ENCODE data around the gene ATXN7.

The ATXN7 gene

DNA sequence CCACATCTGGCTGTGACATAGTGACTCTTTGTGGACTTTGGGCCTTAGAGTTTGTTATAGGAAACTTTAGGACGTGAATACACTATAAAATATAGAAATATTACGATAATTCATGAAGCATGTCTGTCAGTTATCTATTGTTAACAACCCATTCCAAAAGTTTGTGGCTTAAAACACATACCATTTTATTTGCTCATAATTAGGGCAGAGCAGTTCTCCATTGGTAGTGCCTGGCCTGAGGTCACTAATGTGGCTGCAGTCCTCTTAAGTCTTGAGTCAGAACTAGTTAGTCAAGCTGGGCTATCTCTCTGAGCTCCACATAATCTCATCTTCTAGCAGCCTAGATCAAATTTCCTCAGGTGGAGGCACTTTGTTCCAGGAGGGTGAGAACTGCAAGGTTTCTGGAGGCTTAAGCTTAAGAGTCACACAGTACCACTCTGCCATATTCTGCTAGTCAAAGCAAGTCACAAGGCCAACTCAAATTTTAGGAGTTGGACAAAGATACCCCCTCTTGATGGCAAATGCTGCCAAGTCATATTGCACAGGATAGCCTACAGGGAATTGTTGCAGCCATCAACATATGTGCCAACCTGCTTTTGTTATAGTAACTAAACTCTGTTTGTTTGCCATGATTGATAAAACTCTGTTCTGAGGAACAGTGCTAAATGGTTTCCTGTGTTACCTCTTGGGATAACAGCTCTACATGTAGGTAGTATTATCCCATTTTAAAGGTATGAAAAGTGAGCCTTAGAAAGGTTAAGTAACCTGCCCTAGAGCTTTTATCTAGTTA lies 8.7 kb downstream of the ATXN7 start:
- peak; percentile 35 for DNase-seq (ENCODE audit: extremely low read depth, low read depth)
- TF ChIP-seq, protein P1, sequence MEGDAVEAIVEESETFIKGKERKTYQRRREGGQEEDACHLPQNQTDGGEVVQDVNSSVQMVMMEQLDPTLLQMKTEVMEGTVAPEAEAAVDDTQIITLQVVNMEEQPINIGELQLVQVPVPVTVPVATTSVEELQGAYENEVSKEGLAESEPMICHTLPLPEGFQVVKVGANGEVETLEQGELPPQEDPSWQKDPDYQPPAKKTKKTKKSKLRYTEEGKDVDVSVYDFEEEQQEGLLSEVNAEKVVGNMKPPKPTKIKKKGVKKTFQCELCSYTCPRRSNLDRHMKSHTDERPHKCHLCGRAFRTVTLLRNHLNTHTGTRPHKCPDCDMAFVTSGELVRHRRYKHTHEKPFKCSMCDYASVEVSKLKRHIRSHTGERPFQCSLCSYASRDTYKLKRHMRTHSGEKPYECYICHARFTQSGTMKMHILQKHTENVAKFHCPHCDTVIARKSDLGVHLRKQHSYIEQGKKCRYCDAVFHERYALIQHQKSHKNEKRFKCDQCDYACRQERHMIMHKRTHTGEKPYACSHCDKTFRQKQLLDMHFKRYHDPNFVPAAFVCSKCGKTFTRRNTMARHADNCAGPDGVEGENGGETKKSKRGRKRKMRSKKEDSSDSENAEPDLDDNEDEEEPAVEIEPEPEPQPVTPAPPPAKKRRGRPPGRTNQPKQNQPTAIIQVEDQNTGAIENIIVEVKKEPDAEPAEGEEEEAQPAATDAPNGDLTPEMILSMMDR (IDR thresholded peaks at IDR 0.05; ENCODE audit: low read depth, low read length, missing control alignments), result no peak

GRCh38 chr3:63874769-63875168 lies 11.1 kb downstream of the ATXN7 start:
- no peak for DNase-seq (ENCODE audit: extremely low read depth, low read depth)
- no peak overlapping the region for H3K4me3 ChIP-seq (replicated peaks; ENCODE audit: low read depth, low read length)
- TF ChIP-seq, protein P1 (IDR thresholded peaks at IDR 0.05; ENCODE audit: low read depth, low read length, missing control alignments), result no peak

More for the DNA sequence above, 8.7 kb downstream of the ATXN7 start:
- no peak overlapping the region for H3K4me3 ChIP-seq (replicated peaks; ENCODE audit: low read depth, low read length)

- TF ChIP-seq, protein P1 (IDR thresholded peaks at IDR 0.05; ENCODE audit: low read depth, low read length, missing control alignments), result no peak
- no peak for DNase-seq (ENCODE audit: extremely low read depth, low read depth)
- no peak overlapping the region for H3K4me3 ChIP-seq (replicated peaks; ENCODE audit: low read depth, low read length)
Measured at GRCh38 chr3:63875510-63875909, 11.8 kb downstream of the ATXN7 start.

- no peak for DNase-seq (ENCODE audit: extremely low read depth, low read depth)
- TF ChIP-seq, protein P1 (IDR thresholded peaks at IDR 0.05; ENCODE audit: low read depth, low read length, missing control alignments), result no peak
- H3K4me3 ChIP-seq (replicated peaks; ENCODE audit: low read depth, low read length), result no peak overlapping the region
Measured at GRCh38 chr3:63876260-63876659, 12.6 kb downstream of the ATXN7 start.

GRCh38 chr3:63877737-63878393 lies 14.2 kb downstream of the ATXN7 start:
- DNase-seq (ENCODE audit: extremely low read depth, low read depth), result no peak
- no peak overlapping the region for H3K4me3 ChIP-seq (replicated peaks; ENCODE audit: low read depth, low read length)
- TF ChIP-seq, protein P1 (IDR thresholded peaks at IDR 0.05; ENCODE audit: low read depth, low read length, missing control alignments), result no peak

- no peak overlapping the region for H3K4me3 ChIP-seq (replicated peaks; ENCODE audit: low read depth, low read length)
- TF ChIP-seq, protein P1 (IDR thresholded peaks at IDR 0.05; ENCODE audit: low read depth, low read length, missing control alignments), result no peak
- DNase-seq (ENCODE audit: extremely low read depth, low read depth), result no peak
Measured at GRCh38 chr3:63878394-63879060, 14.9 kb downstream of the ATXN7 start.
